SK-N-MC (cell line): Measurements from ENCODE around the gene RCBTB1.

Experiments
- EZH2 ChIP-seq: fragments of 200-600 bp; sonication (generic); IDR thresholded peaks from one replicate; pipeline ENCODE4 v1.6.1; 2017; ENCODE audit warnings: antibody characterized with exemption
- FOXP2 ChIP-seq: optimal IDR thresholded peaks from 2 replicates; pipeline ENCODE3; 2011; ENCODE audit warnings: mild to moderate bottlenecking, moderate library complexity; ENCODE audit not compliant: insufficient read depth; ENCODE audit errors: extremely low read length, control extremely low read depth
- POLR2AphosphoS5 ChIP-seq: IDR thresholded peaks from 2 replicates; pipeline ENCODE4 v1.6.1; 2012; ENCODE audit warnings: mild to moderate bottlenecking, low read depth, low read length, borderline replicate concordance

DNA sequence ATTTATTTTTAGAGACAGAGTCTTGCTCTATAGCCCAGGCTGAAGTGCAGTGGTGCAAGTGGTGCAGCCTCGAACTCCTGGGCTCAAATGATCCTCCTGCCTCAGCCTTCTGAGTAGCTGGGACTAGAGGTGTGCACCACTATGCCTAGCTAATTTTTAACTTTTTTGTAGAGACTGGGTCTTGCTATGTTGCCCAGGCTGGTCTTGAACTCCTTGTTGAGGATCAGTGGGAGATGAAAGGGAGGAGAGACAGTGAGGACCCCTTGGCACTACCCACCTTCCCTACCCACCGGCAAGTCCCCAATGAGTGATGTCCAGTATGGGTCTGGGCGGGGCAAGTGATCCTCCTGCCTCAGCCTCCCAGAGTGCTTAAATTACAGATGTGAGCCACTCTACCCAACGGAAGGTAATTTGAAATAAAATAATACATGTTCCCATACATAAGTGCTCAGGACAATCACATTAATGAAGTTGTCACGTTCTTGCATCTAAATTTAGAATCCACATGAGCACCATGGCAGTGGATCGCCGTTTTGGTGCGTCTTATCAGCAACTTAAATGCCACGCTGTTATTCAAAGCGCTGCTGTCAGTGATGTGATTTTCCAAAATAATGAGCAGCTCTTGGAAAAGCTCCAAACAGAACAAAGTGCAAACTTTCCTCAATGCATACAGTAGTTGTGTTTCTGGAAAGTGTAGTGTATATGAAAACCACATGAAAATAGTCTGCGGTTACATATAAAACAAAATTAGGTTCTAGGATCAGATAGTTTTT, 37.0 kb upstream of the RCBTB1 start:
- TF ChIP-seq EZH2 (no peak), POLR2AphosphoS5 (no peak), FOXP2 (no peak)
